Thyroid gland (tissue), 4 donors: ENCODE measurements around the gene IFIT1. TPM values are rescaled to one million over a fixed set of nuclear protein-coding genes. Genes with fewer than 3 reads are reported as not detected.

ENCODE experiments used
- DNase-seq, 2 donors: peaks; one replicate each; pipeline ENCODE4 v3.0.0-alpha.2; 2019
- H3K27ac ChIP-seq, 3 donors: fragments of 200-600 bp; sonication (generic); 1 replicate in 2 of 3; 2 replicates in 1 of 3; pipeline ENCODE4 v1.5.1; 2016 to 2019; ENCODE audit warnings: mild to moderate bottlenecking in 1 of 3, moderate library complexity in 1 of 3
- H3K27me3 ChIP-seq: fragments of 200-600 bp; sonication (generic); one replicate; pipeline ENCODE4 v1.5.1; 2019
- H3K36me3 ChIP-seq, 2 donors: fragments of 200-600 bp; sonication (generic); one replicate each; pipeline ENCODE4 v1.5.1; 2016 to 2019
- H3K4me1 ChIP-seq, 2 donors: fragments of 200-600 bp; sonication (generic); one replicate each; pipeline ENCODE4 v1.5.1; 2017 to 2019
- H3K4me3 ChIP-seq, 3 donors: fragments of 200-600 bp; sonication (generic); replicated peaks in 1 of 3; 1 replicate in 2 of 3; 2 replicates in 1 of 3; pipeline ENCODE4 v1.5.1; 2016; ENCODE audit warnings: mild to moderate bottlenecking in 1 of 3
- H3K9me3 ChIP-seq: fragments of 200-600 bp; sonication (generic); one replicate; pipeline ENCODE4 v1.5.1; 2017
- CTCF ChIP-seq, 6 experiments: fragments of 200-600 bp in 3 of 6; fragments of 450-650 bp in 3 of 6; sonication (generic) in 3 of 6; IDR thresholded peaks; one replicate each; pipeline ENCODE4 v1.5.1; 2016 to 2019; ENCODE audit warnings: antibody characterized with exemption in 6 of 6, mild to moderate bottlenecking in 2 of 6, inconsistent platforms in 1 of 6, moderate library complexity in 1 of 6
- POLR2A ChIP-seq, 2 donors: fragments of 450-650 bp; IDR thresholded peaks; one replicate each; pipeline ENCODE4 v1.6.1; 2017; ENCODE audit warnings: antibody characterized with exemption in 2 of 2, mild to moderate bottlenecking in 2 of 2, moderate library complexity in 1 of 2
- WGBS, 2 donors: methylation state at CpG; one replicate each; pipeline ENCODE4 v1.1.5; 2017; 5-methylcytosine and 5-hydroxymethylcytosine counted together
- intact Hi-C: fragments of 100-400 bp; cut with DNase I; formaldehyde crosslinking; loops from one replicate; pipeline ENCODE4 v1.15.1; 2023
- total RNA-seq, 4 donors: library from RNA; depleted of rRNA; stranded (reverse); fragments of >200 nt; gene quantifications; one replicate each; pipeline ENCODE4 v1.2.3, GENCODE V29; 2016

The IFIT1 gene
- total RNA-seq, 4 donors from 2014 or later = 5.5 to 15.9 (median 10.0) TPM

GRCh38 chr10:89450901-89451300, 58.5 kb downstream of the IFIT1 start:
- no peaks in the 10 kb centered on the region for H3K4me1 ChIP-seq
- DNase-seq = no peak
- H3K9me3 ChIP-seq = no peaks in the 10 kb centered on the region
- no peaks in the 10 kb centered on the region for H3K36me3 ChIP-seq
- intact Hi-C loops = no loop called here
- no peaks in the 10 kb centered on the region for H3K27me3 ChIP-seq
- TF ChIP-seq CTCF (IDR thresholded peaks at IDR 0.05) (no peak), POLR2A (IDR thresholded peaks at IDR 0.05) (no peak)
- no peak overlapping the region for H3K4me3 ChIP-seq
- no peak overlapping the region for H3K27ac ChIP-seq
- WGBS, 2 donors = 91 to 97% methylated on average over 2 of the region's 2 CpGs

GRCh38 chr10:89452193-89452592, 59.8 kb downstream of the IFIT1 start:
- no peak for TF ChIP-seq POLR2A (IDR thresholded peaks at IDR 0.05)
- no peak for TF ChIP-seq CTCF (IDR thresholded peaks at IDR 0.05)
- Histone ChIP-seq H3K4me3 (no peak overlapping the region), H3K4me1 (no peaks in the 10 kb centered on the region), H3K9me3 (no peaks in the 10 kb centered on the region), H3K36me3 (no peaks in the 10 kb centered on the region), H3K27ac (no peak overlapping the region), H3K27me3 (no peaks in the 10 kb centered on the region)
- WGBS, 2 donors = 69 to 78% methylated on average over 1 of the region's 1 CpG
- DNase-seq = no peak
- intact Hi-C loops = no loop called here

GRCh38 chr10:89454561-89455347, 62.3 kb downstream of the IFIT1 start:
- no peak for DNase-seq
- 82 to 87% methylated on average over 1 of the region's 1 CpG for WGBS, 2 donors
- H3K27ac ChIP-seq = no peak overlapping the region

More at GRCh38 chr10:89454561-89455347, 62.3 kb downstream of the IFIT1 start:
- H3K36me3 ChIP-seq = no peaks in the 10 kb centered on the region
- intact Hi-C loops = no loop called here
- H3K27me3 ChIP-seq = no peaks in the 10 kb centered on the region
- H3K4me3 ChIP-seq = no peak overlapping the region
- no peaks in the 10 kb centered on the region for H3K4me1 ChIP-seq
- TF ChIP-seq POLR2A (IDR thresholded peaks at IDR 0.05) (no peak), CTCF (IDR thresholded peaks at IDR 0.05) (no peak)
- no peaks in the 10 kb centered on the region for H3K9me3 ChIP-seq

Other genes with a start within 250 kb of the IFIT1 start
- gene CH25H, start 185.3 kb upstream of the IFIT1 start, total RNA-seq = 1 to 10 TPM in 2 of 4 donors, under 1 TPM in 1, not detected in 1; 0.44 to 6.3 (median 3.4) TPM
- gene LIPA, start 140.8 kb upstream of the IFIT1 start, total RNA-seq = 10 to 100 TPM; 29.1 to 45.8 (median 33.9) TPM
- 1 to 10 TPM; 3.4 to 5.4 (median 4.6) TPM for gene IFIT2, start 90.6 kb upstream of the IFIT1 start, total RNA-seq
- 10 to 100 TPM in 1 of 4 donors, 1 to 10 TPM in 3; 5.9 to 11.4 (median 8.8) TPM for gene IFIT3, start 64.6 kb upstream of the IFIT1 start, total RNA-seq
- not detected for gene IFIT1B, start 14.6 kb upstream of the IFIT1 start, total RNA-seq
- 10 to 100 TPM; 13.7 to 23.0 (median 17.1) TPM for gene IFIT5, start 21.9 kb downstream of the IFIT1 start, total RNA-seq
- gene SLC16A12, start 143.0 kb downstream of the IFIT1 start, total RNA-seq = 100 to 1,000 TPM in 1 of 4 donors, 10 to 100 TPM in 3; 25.4 to 137 (median 35.3) TPM